IPS-18c (cell line): ENCODE measurements around the gene KRT3.
"Not testable (repeated sequence)": the region's sequence is repeated elsewhere in the genome, so short reads cannot be mapped to it uniquely, and the experiment has no call there.

Source experiments
- H3K4me3 ChIP-seq: 2 replicates; pipeline ENCODE4 v1.7.0; 2013; ENCODE audit warnings: low read depth, mild to moderate bottlenecking, low read length, moderate library complexity; ENCODE audit not compliant: insufficient read depth
- H3K9me3 ChIP-seq: one replicate; pipeline ENCODE4 v1.6.1; 2013; ENCODE audit warnings: mild to moderate bottlenecking, low read length, moderate library complexity; ENCODE audit not compliant: control insufficient read depth, insufficient read depth

The KRT3 gene

DNA sequence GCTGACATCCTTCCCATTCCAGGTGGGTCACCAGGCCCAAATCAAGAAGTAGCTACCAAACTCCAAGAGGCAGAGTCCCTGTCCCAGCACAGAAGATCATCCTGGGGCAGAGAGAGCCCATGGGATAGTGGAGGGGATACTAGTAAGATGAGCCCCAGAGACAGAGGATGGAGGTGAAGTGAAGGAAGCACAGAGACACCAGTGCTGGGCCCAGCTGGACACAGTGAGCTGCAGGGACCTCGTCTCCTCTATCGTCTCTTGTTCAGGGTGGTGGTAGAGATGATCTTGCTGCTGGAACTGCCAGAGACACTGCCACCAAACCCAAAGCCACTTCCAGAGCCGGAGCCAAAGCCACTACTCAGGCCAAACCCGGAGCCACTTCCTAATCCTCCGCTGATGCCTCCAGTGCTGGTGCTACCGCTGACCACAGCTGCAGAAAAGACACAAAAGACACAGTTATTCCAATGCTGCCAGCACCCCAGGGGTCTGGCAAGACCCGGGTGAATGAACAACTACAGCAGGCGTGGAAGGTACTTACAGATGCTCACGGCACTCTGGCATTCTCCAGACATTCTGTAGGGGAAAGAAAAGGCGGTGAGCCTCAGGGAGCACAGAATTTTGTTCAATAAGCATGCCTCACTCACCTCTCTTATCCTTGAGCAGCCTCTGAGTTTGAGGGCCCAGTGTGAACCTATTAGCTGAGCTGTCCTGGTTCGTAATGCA is 11.1 kb upstream of the KRT3 start:
- Histone ChIP-seq H3K4me3 (no peak overlapping the region), H3K9me3 (no peaks in the 10 kb centered on the region)

DNA sequence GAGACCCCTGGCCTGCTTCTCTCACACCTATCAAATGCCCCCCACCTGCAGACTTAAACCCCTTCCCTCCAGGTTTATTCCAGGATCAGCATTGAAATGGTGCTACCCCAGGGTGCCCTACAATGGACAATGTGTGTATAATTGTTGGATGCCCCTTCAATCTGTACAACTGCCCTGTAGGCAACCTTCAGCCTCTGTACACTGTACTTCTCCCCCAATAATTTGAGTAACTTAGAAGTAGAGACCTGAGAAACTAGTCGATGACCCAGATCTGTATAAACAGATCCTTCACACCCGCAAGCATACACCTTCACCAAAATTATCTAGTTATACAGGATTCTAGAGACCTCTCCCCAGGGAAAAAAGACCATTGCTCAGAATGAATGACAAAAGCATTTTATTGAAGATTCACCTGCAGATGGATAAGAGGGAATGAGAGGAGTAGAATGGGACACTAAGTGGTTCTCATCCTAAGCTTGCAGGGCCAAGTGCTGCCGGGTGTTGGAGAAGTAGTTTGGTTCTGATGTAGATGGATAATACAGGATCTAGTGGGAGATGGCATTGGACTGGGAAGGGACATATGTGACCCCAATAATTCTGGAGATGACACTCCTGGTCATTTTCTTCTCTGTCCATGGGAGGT is 10.4 kb upstream of the KRT3 start:
- Histone ChIP-seq H3K4me3 (no peak overlapping the region), H3K9me3 (no peaks in the 10 kb centered on the region)

DNA sequence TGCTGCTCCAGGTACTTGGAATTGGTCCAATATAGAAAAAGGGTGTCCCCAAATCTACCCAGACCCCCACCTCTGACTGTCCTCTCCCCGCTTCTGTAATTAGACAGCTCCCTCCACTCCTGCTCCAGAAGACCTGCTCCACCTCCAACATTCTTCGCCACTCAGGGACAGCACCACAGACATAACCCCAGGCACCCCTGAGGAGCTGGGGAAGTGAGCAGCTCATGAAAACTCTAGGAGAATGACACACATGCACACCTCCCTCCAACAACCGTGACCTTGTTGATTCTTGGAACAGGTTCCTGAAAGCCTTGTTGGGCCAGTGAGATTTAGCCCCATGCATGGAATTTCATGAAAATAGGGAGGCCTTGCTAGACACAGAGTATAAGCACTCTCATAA is 9.8 kb upstream of the KRT3 start:
- Histone ChIP-seq H3K4me3 (no peak overlapping the region), H3K9me3 (no peaks in the 10 kb centered on the region)

DNA sequence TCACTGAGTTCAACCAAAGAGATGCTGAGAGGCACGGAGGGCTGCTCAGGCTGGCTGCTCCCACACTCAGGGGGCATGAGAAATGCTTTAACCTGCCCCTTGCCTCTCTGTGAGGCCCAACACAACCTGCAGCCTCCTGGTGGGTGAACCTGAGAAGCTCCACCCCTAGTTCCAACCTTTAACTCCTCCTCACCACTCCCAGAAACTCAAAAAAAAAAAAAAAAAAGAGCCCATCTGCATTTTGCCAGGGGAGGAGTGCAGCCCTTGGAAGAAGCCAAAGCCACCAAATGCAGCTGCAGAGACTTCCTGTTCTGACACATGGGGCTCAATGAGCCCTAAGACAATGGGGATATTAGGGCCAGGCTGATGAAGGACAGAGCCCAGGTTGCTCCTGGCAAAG is 9.1 kb upstream of the KRT3 start:
- Histone ChIP-seq H3K9me3 (no peaks in the 10 kb centered on the region), H3K4me3 (no peak overlapping the region)

DNA sequence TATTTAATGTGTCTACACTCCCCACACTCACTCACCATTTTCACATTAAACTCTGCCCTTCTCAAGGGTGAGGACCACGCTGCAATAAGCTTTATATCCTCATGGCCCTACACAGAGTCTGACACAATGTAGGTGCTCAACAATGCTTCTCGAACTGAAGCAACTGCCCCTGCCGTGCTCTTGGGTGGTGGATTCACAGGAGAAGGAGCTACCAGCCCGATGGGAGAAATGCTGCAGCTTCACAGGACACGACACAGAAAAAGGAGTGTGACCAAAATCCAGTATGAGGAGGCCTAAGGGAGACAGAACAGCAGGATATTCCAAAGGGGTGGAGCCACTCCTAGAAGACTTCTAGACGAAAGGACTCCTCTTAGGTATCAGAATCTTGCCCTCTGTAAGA is 6.5 kb upstream of the KRT3 start:
- Histone ChIP-seq H3K9me3 (no peaks in the 10 kb centered on the region), H3K4me3 (no peak overlapping the region)

DNA sequence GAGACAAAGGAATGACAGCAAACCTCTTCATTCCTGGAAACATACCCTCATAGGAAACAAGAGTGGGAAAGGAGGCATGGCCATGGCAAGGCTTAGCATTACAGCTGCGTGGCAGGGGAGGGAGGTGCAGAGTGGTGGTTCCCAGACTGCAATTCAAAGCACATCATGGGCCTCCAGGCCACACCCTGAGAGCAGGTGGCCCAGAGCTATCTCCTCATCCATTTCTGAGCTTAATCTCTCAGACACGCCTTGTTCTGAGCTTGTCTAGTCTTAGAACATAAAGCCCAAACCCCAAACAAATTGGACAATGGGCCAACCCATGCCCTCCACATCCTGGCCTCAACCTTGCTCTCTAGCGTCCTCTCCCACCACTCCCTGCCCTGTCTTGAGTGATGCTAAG is 5.9 kb upstream of the KRT3 start:
- Histone ChIP-seq H3K9me3 (no peaks in the 10 kb centered on the region), H3K4me3 (no peak overlapping the region)

DNA sequence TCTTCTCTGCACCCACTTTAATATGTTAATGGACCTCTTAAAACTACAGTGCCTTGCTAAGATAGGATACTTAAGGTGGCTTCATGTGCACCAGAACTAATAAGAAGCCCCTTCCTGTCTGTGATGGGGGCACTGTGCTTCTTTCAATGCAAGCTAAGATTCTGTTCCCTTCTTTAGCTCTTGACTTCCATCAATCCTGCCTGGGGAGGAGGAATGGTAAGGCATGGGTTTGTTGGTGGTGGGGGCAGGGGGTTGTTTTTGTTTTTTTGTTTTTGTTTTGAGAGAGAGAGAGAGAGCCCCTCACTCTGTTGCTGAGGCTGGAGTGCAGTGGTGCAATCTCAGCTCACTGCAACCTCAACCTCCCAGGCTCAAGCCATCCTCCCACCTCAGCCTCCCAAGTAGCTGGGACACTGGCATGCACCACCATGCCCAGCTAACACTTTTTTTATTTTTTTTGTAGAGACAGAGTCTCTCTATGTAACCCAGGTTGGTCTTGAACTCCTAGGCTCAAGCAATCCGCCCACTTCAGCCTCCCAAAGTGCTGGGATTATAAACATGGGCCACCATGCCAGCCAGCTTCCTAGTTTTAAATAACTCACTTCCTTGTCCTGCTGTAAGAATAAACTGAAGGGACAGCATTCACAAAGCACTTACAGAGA is 4.5 kb upstream of the KRT3 start:
- Histone ChIP-seq H3K9me3 (peaks cover 2% of the 10 kb centered on the region), H3K4me3 (no peak overlapping the region)

DNA sequence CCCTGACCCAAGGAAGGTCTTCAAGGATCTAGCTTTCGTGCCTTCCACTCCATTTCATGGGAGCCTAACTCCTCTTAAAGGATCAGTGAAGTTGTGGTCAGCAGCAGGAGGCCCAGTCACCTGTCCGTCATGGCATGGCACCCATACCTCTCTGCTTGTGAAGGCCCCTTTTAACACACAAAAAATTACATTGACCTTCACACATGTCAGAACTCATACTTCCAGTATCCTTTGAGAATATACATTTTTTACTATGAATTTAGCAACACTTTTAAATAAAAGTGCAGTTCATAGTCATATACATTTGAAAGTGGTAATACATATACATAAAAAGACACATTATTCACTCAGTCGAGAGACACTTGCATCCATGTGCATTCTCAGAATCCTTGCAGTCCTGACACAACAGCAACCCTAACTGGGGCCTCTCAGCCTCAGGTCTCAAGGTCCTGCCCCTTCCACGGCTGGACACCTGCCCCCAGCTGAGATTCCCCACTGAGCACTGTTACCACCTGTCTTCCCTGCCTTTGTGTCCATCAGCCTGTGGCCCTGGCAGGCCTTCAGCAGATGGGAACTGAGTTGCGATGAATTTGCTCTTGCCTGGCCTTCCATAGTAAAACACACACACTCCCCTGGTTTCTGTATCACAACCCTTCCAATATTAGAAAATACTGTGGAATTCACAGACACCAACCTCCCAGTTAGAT is 3.7 kb upstream of the KRT3 start:
- Histone ChIP-seq H3K4me3 (no peak overlapping the region), H3K9me3 (peaks cover 2% of the 10 kb centered on the region)

DNA sequence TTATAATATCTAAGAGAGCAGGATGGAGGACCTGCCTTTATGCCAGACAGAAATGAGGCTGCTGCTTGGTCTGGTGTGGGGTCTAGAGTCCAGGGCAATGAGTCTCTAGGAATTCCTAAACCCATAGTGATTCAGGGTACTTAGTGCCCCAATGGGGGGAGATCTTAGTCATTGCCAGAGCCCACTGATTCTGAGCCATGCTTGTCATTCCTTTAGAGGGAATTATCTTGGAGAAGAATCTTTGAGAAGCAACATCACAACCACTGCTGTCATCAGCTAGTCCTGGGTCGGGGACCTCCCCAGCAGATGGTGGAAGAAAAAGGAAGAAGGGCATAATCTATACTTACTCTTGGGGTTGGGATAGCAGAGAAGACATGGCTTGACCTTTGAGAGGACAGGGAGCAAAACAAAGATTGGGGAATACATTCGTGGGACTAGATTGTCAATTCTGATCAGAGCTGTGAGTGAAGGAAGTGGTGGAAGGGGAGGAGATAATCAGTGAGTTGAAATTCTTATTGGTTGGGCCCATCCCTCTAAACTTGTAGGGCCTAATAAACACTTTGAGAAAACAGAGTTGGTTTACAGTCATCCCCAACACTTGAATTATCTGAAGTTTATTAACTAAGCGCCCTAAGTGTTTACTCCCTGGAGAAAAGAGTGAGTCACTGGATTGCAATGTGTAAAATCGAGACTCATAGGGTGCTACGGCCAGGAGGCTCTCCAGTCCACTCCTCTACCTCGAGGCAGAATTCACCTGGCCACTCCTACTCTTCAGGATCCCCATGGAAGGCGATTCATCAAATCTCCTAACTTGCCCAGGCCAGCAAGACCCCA is 3.0 kb upstream of the KRT3 start:
- no peak overlapping the region for H3K4me3 ChIP-seq
- peaks cover 2% of the 10 kb centered on the region for H3K9me3 ChIP-seq

DNA sequence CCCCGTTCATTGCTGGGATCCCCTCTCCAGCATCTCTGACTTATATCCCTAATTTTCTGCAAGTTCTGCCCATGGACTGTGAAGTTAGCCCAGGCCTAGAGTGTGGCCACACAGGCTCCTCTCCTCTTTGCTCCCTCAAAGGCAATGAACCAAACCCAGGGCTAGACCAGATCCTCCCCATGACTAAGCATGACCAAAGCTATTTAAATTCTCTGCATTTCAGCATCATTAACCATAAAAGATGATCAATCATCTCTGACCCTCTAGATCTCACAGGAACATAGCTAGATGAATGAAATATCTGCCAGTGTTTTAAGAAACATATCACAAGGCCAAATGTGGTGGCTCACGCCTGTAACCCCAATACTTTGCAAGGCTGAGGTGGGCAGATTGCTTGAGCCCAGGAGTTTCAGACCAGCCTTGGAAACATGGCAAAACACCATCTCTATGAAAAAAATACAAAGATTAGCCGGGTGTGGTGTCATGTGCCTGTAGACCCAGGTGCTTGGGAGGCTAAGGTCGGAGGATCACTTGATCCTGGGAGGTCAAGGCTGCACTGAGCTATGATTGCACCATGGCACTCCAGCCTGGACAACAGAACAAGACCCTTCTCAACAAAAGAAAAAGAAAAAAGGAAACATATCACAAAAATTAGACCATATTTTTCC is 2.2 kb upstream of the KRT3 start:
- H3K9me3 ChIP-seq, result peaks cover 2% of the 10 kb centered on the region
- no peak overlapping the region for H3K4me3 ChIP-seq

DNA sequence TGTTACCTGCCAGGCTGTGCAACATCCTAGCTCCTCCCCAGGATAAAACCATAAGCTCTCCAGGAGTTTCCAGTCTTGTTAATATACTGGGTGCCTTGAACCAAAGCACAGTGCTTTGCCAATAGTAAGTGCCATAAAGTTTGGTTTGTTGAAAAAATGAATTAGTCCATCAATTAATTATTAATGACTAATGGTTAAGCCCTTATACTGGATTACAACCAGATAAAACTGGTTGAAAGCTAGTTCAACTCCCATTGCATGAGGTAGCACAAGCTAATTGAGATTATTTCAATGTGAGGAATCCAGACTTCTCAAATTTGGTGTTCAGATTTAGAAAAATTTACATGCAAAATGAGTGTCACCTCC is 1.6 kb upstream of the KRT3 start:
- peaks cover 2% of the 10 kb centered on the region for H3K9me3 ChIP-seq

DNA sequence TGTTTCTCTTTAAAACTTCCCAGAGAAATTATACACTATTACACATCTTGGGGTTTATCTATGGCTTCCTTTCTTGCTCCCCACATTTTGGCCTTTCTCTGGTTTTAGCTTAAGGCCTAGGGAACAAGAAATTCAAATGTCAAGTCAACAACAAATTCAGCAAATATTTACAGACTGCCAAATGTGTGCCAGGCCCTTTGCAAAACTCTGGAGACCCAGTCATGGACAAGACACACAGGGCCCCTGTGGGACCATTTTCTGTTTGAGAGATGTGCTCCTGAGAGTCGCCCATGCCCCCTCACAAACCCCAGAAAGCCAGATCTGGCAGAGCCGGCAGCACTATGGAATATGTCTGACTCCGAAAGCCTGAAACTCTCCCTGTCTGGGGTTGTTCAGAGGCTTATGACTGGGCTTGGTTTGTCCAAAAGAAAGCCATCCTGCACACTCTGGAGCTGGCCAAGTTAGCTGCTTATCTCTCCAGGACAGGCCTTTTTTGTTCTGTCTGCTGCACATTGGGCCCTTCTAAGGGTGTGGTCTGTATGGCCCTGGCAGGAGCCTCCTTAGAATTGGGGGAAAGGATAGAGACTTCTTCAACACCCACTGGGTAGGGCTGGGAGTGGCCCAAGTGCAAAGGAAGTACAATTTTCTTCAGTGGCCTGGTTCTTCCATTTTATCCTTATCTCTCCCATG is 1.1 kb upstream of the KRT3 start:
- Histone ChIP-seq H3K9me3 (peaks cover 2% of the 10 kb centered on the region), H3K4me3 (no peak overlapping the region)

More for the DNA sequence above, 1.6 kb upstream of the KRT3 start:
- H3K4me3 ChIP-seq, result no peak overlapping the region

DNA sequence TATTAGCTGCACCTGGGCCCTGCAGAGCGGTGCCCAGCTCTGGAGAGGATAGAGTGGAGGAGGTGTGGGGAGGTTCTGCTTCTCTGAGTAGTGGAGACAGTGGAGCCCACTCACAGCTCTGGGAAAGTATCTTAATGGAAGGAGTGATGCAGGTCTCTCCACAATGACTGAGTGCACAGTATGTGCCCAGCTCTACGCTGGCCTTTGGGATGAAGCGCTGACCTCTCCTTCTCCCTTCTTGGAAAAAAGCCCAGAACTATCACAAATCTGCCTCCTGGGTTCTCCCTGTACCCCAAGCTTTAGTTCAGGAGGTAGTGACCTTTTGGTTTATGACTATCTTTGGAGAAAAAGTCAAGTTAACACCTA is 495 bp upstream of the KRT3 start:
- Histone ChIP-seq H3K4me3 (no peak overlapping the region), H3K9me3 (peaks cover 2% of the 10 kb centered on the region)

DNA sequence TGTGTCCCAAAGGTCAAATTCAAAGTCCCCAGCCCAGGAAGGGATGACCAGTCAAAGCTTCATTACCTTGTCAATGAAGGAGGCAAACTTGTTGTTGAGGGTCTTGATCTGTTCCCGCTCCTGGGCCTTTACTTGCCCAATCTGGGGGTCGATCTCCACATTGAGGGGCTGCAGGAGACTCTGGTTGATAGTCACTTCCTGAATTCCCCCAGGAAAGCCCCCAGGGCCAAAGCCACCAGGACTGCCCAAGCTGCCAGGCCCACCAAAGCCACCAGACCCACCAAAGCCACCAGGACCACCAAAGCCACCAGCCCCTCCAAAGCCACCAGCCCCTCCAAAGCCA is 614 bp downstream of the KRT3 start:
- H3K4me3 ChIP-seq, H3K9me3 ChIP-seq: not testable (repeated sequence)

DNA sequence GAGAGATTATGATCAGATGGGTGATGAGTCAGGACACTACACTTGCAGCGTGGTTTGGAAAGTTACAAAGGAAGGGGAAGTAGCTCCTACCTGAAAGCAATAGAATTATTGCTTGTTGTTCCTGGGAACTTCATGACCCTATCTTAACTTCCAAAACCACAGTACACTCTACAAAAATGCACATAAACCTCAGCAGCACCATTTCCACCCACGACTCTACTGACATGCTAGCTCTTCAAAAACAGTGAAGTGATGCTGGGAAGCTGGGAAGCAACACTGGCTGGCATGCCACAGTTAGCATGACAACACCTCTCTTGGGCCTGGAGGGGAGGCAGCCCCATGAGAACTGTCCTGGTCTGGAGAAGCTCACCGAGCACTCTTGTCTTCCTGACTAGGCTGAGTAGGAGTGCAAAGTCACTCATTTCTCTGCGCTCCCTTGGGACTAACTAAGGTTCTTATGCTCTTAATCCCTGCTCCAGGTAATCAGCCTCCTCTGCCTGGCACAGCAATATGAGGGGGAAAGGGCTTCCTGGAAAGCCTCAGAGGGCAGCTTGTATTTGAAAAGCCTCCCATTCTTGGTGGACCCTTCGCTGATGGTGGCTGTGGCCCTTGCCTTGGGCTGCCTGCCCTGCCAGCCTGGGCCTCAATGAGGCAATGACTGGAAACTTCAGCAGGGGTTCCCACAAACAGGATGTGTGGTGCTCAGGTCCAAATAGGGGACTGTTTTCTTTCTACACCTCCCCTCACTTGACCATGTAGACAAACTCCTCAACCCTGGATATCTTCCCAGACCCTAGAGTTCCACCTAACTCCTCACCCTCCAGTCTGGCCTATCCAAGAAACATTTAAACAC is 1.2 kb downstream of the KRT3 start:
- no peak overlapping the region for H3K4me3 ChIP-seq

More for the DNA sequence above, 1.2 kb downstream of the KRT3 start:
- peaks cover 2% of the 10 kb centered on the region for H3K9me3 ChIP-seq
